PC-3 (cell line): ENCODE measurements around the gene PTPA.
A peak's percentile ranks its signal among the peaks of the same experiment; 100 is the strongest.

ENCODE experiments used
- EZH2phosphoT487 ChIP-seq: fragments of 300-600 bp; sonication (generic); IDR thresholded peaks from 2 replicates; pipeline ENCODE4 v1.6.1; 2018; ENCODE audit warnings: mild to moderate bottlenecking, antibody characterized with exemption, low read length, borderline replicate concordance
- TF ChIP-seq, protein P1 (sequence below): fragments of 300-600 bp; sonication (generic); conservative IDR thresholded peaks from 2 replicates; pipeline ENCODE4 v1.5.1; 2017; ENCODE audit warnings: antibody characterized with exemption, low read depth, mild to moderate bottlenecking, low read length

DNA sequence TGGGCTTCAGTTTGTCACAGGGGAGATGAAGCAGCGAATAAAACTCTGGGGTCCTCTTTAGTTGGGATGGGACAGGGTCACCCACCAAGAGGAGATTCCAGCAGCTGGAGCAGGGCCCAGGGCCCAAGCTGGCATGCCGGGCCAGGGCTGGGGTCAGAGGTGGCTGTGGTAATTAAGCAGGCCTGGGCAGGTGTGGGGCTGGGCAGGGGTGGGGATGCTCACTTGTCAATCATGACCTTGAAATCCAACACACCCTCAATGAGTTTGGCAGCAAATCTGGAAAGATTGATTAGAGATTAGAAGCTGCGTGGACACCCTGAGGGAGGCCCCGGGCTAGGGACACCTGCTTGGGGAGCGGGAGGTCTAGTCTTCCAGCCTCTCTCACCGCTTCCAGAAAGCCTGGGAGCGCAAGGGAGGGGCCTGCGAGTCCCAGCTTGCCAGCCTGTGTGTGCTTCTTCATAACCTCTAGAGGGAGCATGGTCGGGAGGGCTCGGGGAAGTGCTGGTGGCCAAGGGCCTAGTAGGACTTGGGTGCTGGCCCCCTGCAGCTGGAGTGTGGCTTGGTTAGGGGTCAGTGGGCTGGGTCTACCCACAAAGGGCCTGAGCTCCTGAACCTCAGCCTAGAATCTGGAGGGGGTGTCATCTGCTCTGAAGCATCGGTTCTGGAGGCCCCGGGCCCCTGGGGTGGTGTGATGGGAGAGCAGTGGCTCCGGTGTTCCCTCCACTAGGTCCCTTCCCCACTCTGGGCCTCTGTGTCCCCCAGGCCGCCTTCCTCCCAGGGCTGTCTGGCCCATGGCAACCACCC is 8.2 kb upstream of the PTPA start:
- TF ChIP-seq, protein P1, sequence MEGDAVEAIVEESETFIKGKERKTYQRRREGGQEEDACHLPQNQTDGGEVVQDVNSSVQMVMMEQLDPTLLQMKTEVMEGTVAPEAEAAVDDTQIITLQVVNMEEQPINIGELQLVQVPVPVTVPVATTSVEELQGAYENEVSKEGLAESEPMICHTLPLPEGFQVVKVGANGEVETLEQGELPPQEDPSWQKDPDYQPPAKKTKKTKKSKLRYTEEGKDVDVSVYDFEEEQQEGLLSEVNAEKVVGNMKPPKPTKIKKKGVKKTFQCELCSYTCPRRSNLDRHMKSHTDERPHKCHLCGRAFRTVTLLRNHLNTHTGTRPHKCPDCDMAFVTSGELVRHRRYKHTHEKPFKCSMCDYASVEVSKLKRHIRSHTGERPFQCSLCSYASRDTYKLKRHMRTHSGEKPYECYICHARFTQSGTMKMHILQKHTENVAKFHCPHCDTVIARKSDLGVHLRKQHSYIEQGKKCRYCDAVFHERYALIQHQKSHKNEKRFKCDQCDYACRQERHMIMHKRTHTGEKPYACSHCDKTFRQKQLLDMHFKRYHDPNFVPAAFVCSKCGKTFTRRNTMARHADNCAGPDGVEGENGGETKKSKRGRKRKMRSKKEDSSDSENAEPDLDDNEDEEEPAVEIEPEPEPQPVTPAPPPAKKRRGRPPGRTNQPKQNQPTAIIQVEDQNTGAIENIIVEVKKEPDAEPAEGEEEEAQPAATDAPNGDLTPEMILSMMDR: peak; percentile 50
- TF ChIP-seq EZH2phosphoT487: no peak
